Retinal pigment epithelial cell (primary cell): ENCODE data around the gene PARD3.
"Not testable (repeated sequence)": the region's sequence is repeated elsewhere in the genome, so short reads cannot be mapped to it uniquely, and the experiment has no call there.

Experiments
- DNase-seq: peaks from one replicate; pipeline ENCODE4 v3.0.0-alpha.2; 2010; ENCODE audit warnings: low read depth
- H3K4me3 ChIP-seq: 2 replicates; pipeline ENCODE4 v1.5.1; 2011; ENCODE audit warnings: mild to moderate bottlenecking, low read length, control low read depth, moderate library complexity
- CTCF ChIP-seq: conservative IDR thresholded peaks from 2 replicates; pipeline ENCODE4 v1.5.1; 2011; ENCODE audit warnings: low read depth, low read length, control low read depth, inconsistent platforms

Gene PARD3

DNA sequence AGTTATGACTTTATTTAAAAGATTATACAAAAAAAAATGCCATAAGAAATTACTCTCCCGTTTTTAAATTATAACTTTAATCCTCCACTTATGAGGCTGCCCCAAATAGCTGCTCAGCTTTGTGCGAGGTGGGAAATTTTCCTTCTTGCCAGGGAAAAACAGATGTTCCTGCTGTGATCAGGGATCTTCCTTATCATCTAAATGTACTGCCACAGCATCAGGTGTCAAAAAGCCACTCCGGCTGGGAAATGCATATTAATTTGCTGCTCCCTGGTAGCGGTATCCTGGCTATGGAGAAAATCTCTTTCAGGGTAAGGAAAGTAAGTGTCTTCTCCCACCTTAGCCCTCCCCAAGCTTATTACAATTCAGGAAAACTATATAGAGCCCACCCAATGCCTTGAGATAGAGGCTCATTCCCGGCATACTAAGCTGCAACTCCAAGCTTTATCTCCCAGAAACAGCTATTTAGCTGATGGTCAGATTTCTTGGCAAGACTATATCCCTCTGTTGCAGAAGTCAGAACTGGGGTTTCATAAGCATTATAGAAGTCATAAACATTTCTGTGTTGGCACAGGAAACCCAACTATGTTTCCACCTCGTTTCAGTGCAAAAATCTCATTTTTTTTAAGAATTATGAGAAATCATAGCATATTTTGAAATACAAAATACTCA, 360.4 kb downstream of the PARD3 start:
- DNase-seq, result no peak
- no peak for TF ChIP-seq CTCF
- H3K4me3 ChIP-seq, result no peak overlapping the region

- TF ChIP-seq CTCF, result no peak
- DNase-seq, result no peak
These were observed 365.3 kb downstream of the PARD3 start for GRCh38 chr10:34449836-34450235.

GRCh38 chr10:34446049-34446448, 369.0 kb downstream of the PARD3 start:
- no peak for DNase-seq
- no peak overlapping the region for H3K4me3 ChIP-seq
- no peak for TF ChIP-seq CTCF

More at GRCh38 chr10:34449836-34450235, 365.3 kb downstream of the PARD3 start:
- H3K4me3 ChIP-seq, result no peak overlapping the region

DNA sequence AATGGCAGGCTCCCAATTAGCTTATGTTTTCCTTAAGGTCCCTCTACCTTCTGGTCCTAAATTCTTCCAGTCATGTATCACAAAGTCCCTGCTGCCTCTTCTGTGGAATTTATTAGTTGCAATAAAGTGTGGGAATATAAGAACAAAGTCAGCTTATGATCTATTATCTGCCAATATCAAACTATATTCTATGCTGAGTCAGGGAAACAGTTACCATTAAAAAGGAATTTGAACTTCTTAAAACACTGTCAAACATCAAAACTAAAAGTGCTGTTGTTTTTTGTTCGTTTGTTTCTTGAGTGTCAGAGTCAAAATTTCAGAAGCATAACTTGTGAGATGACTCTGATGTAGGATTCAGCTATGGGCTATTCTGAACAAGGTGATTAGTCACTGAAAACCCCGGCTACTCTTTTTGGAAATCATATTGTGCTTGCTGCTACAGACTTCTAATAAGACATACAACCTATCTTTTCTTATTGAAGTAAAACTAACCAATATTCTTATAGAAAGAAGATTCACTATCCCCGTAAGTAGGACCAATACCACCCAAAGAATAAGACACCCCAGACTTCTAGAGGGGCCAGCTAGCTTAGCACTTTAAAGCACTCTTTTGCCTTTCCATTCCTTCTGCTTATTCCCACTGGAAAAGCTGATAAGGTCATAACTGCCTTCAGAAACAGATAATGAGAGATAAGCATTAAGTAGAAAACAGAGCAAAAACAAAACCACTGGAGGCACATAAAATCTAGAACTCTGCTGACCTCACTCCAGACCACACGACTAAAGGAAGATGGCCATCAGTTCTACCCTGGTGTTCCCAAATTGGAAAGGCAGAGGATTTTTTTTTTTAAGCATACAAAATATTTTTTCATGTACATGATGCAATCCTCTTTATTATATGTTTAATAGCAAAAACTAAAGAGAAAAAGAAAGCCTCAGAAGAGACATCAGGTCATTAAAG, 370.6 kb downstream of the PARD3 start:
- H3K4me3 ChIP-seq, result no peak overlapping the region
- no peak for TF ChIP-seq CTCF
- DNase-seq, result no peak

- not testable (repeated sequence) for DNase-seq, H3K4me3 ChIP-seq
These were observed 375.7 kb downstream of the PARD3 start for GRCh38 chr10:34439386-34439785.

GRCh38 chr10:34438741-34439140, 376.4 kb downstream of the PARD3 start:
- no peak for TF ChIP-seq CTCF
- no peak for DNase-seq
- no peak overlapping the region for H3K4me3 ChIP-seq

DNA sequence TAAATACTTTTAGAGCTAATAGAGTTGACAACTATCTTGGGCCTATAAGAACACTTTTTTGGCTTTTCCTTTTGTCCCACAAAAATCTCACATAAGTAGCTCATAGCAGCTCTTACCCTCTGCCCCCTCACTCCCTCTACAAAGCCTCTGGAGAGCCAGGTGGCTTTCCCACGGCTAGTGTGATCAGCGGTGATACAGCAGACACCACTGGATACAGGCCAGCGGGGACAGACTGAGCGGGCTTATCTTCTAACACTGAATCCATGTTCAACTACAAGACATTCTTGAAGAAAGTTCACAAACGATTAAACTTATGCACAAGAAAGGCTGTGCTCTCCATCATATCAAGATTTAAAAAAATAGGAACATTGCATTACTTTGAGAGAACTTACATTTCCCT, 377.2 kb downstream of the PARD3 start:
- no peak for TF ChIP-seq CTCF
- H3K4me3 ChIP-seq, result no peak overlapping the region
- DNase-seq, result no peak
